GM19351 (cell line): ENCODE data around the gene LDLRAD4.

Experiments used
- ATAC-seq: cut with Tn5 transposase; IDR thresholded peaks from one replicate; pipeline ENCODE4 v1.9.1; 2021; ENCODE audit warnings: mild to moderate bottlenecking, moderate library complexity; ENCODE audit not compliant: unreplicated experiment

The LDLRAD4 gene

GRCh38 chr18:13201292-13201691 is 17.3 kb upstream of the LDLRAD4 start:
- no peak for ATAC-seq

GRCh38 chr18:13202571-13202970 is 16.0 kb upstream of the LDLRAD4 start:
- no peak for ATAC-seq

- no peak for ATAC-seq
Measured at GRCh38 chr18:13206301-13206700, 12.3 kb upstream of the LDLRAD4 start.

- ATAC-seq = no peak
Measured at GRCh38 chr18:13207294-13207693, 11.3 kb upstream of the LDLRAD4 start.

- no peak for ATAC-seq
Measured at GRCh38 chr18:13211534-13211933, 7.0 kb upstream of the LDLRAD4 start.

GRCh38 chr18:13213036-13213795 is 5.3 kb upstream of the LDLRAD4 start:
- no peak for ATAC-seq

- ATAC-seq = no peak
Measured at GRCh38 chr18:13214609-13215008, 4.0 kb upstream of the LDLRAD4 start.

- peak; percentile 55 for ATAC-seq
Measured at GRCh38 chr18:13216092-13216582, 2.4 kb upstream of the LDLRAD4 start.

GRCh38 chr18:13216711-13217465 is 1.7 kb upstream of the LDLRAD4 start:
- ATAC-seq = peak; percentile 62

GRCh38 chr18:13217466-13217961 is 1.0 kb upstream of the LDLRAD4 start:
- peak; percentile 40 for ATAC-seq

- no peak for ATAC-seq
Measured at GRCh38 chr18:13217971-13218367, 591 bp upstream of the LDLRAD4 start.

- ATAC-seq = no peak
Measured at GRCh38 chr18:13218997-13219396, 437 bp downstream of the LDLRAD4 start.

GRCh38 chr18:13219593-13220159 is 1.1 kb downstream of the LDLRAD4 start:
- ATAC-seq = no peak

GRCh38 chr18:13220361-13220991 is 1.9 kb downstream of the LDLRAD4 start:
- no peak for ATAC-seq

GRCh38 chr18:13221869-13222855 is 3.6 kb downstream of the LDLRAD4 start:
- no peak for ATAC-seq

GRCh38 chr18:13222856-13223281 is 4.3 kb downstream of the LDLRAD4 start:
- ATAC-seq = no peak

- ATAC-seq = no peak
Measured at GRCh38 chr18:13223311-13224143, 5.0 kb downstream of the LDLRAD4 start.

- no peak for ATAC-seq
Measured at GRCh38 chr18:13225261-13225660, 6.7 kb downstream of the LDLRAD4 start.

- ATAC-seq = no peak
Measured at GRCh38 chr18:13226533-13227144, 8.1 kb downstream of the LDLRAD4 start.
